NOMO-1 (cell line): ENCODE results near the gene ADRA2A.

Source experiments
- DNase-seq, 2 experiments: peaks; one replicate each; lab custom pipeline; 2025; ENCODE audit not compliant: unreplicated experiment in 2 of 2; lab: John Stamatoyannopoulos, UW

Gene ADRA2A

GRCh38 chr10:111130471-111130870 is 53.6 kb downstream of the ADRA2A start:
- DNase-seq: no peak
